Mesothelial cell of epicardium (in vitro differentiated cells): ENCODE results near the gene DICER1. TPM values are rescaled to one million over a fixed set of nuclear protein-coding genes. Genes with fewer than 3 reads are reported as not detected.

Source experiments
- DNase-seq, 2 experiments: peaks; one replicate each; pipeline ENCODE4 v3.0.0; 2021; ENCODE audit warnings: low spot score in 2 of 2; ENCODE audit not compliant: unreplicated experiment in 2 of 2
- H3K27ac Mint-ChIP-seq: 2 replicates; pipeline ENCODE4 v1.8.0; 2021; ENCODE audit warnings: mixed read lengths
- H3K27me3 Mint-ChIP-seq: 2 replicates; pipeline ENCODE4 v1.8.0; 2021; ENCODE audit warnings: low read depth, mixed read lengths
- H3K36me3 Mint-ChIP-seq: 2 replicates; pipeline ENCODE4 v1.8.0; 2021; ENCODE audit warnings: mixed read lengths
- H3K4me1 Mint-ChIP-seq: 2 replicates; pipeline ENCODE4 v1.8.0; 2021; ENCODE audit warnings: mixed read lengths
- H3K4me3 Mint-ChIP-seq: 2 replicates; pipeline ENCODE4 v1.8.0; 2021; ENCODE audit warnings: mild to moderate bottlenecking, moderate library complexity, mixed read lengths
- H3K9me3 Mint-ChIP-seq: 2 replicates; pipeline ENCODE4 v1.8.0; 2021; ENCODE audit warnings: mixed read lengths
- total RNA-seq: library from RNA; stranded (reverse); gene quantifications from 3 replicates; pipeline ENCODE4 v1.2.1, GENCODE V29; 2021
- TF ChIP-seq, protein P1 (sequence below): fragments of 200-600 bp; sonication (generic); IDR thresholded peaks from one replicate; pipeline ENCODE4 v1.5.0; 2021; ENCODE audit warnings: antibody characterized with exemption; ENCODE audit not compliant: unreplicated experiment

DICER1 gene
- total RNA-seq, 1 donor from 2014 or later = 148 TPM

DNA sequence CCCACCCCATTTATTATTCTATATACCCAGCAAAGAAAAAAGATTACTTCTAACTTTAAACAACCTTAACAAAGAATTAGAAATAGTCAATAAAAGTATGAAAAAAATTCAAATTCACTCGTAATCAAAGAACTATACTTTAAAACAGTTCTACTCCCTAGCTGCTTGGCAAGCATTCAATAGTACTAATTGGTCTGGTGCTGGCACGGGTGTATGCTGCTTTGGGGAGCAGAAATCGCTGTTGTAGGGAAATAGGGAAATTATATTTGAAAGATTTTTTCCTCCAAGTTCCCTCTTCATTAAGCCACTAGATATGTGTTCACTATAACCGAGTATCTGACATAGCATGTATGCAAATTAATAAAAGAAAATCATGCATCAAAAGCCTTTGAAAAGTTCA lies 65.7 kb downstream of the DICER1 start:
- Mint-ChIP-seq H3K4me1 (peaks cover 76% of the 10 kb centered on the region), H3K9me3 (no peaks in the 10 kb centered on the region), H3K27ac (peak overlapping the region; percentile 81), H3K27me3 (no peaks in the 10 kb centered on the region), H3K4me3 (no peak overlapping the region), H3K36me3 (peaks cover 40% of the 10 kb centered on the region)
- TF ChIP-seq, protein P1, sequence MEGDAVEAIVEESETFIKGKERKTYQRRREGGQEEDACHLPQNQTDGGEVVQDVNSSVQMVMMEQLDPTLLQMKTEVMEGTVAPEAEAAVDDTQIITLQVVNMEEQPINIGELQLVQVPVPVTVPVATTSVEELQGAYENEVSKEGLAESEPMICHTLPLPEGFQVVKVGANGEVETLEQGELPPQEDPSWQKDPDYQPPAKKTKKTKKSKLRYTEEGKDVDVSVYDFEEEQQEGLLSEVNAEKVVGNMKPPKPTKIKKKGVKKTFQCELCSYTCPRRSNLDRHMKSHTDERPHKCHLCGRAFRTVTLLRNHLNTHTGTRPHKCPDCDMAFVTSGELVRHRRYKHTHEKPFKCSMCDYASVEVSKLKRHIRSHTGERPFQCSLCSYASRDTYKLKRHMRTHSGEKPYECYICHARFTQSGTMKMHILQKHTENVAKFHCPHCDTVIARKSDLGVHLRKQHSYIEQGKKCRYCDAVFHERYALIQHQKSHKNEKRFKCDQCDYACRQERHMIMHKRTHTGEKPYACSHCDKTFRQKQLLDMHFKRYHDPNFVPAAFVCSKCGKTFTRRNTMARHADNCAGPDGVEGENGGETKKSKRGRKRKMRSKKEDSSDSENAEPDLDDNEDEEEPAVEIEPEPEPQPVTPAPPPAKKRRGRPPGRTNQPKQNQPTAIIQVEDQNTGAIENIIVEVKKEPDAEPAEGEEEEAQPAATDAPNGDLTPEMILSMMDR = no peak
- no peak for DNase-seq

DNA sequence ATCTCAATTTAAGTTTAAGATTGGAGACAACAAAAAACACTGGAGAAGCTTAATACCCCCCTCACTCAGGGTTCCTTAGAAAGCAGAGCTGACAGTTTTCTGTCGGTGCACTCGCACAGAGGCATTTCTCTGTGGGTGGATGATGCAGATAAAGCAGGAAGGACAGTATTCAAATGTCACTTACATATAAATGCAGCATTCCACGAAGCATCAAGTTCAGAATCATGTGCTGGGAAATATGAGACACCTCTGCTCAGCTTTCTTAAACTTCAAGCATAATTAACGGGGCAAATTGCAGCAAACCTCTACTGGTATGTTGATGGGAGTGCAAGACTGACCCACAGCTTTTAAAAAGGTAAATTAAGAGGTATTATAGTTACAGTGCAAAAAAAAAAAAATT lies 68.7 kb downstream of the DICER1 start:
- Mint-ChIP-seq H3K36me3 (peaks cover 43% of the 10 kb centered on the region), H3K27me3 (no peaks in the 10 kb centered on the region), H3K4me1 (peaks cover 68% of the 10 kb centered on the region), H3K27ac (peak overlapping the region; percentile 94), H3K9me3 (no peaks in the 10 kb centered on the region), H3K4me3 (no peak overlapping the region)
- no peak for DNase-seq
- TF ChIP-seq, protein P1 = no peak

DNA sequence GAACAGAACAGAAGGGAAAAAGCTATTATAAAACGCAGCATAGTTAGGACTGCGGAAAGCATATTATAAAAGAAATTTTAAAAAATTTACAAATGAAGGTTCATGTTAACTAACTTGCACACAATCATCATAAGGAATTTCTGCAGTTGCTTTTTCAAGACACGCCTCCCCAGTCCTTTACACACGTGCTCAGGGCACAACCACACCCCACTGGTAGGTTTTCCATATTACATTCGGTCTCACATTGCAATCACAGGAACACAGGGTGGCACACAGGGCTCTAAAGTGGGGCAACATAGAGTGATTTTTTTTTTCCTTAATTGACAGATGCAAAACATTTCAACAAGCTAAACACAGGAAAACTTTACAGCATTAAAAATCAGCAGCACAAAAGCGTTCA lies 69.7 kb downstream of the DICER1 start:
- no peaks in the 10 kb centered on the region for H3K9me3 Mint-ChIP-seq
- no peak overlapping the region for H3K4me3 Mint-ChIP-seq
- H3K27me3 Mint-ChIP-seq = no peaks in the 10 kb centered on the region
- peaks cover 58% of the 10 kb centered on the region for H3K4me1 Mint-ChIP-seq
- TF ChIP-seq, protein P1 = no peak
- peaks cover 36% of the 10 kb centered on the region for H3K36me3 Mint-ChIP-seq
- H3K27ac Mint-ChIP-seq = peak overlapping the region; percentile 94
- DNase-seq = no peak

- no peak overlapping the region for H3K4me3 Mint-ChIP-seq
- no peak for DNase-seq
- peaks cover 35% of the 10 kb centered on the region for H3K36me3 Mint-ChIP-seq
- peaks cover 41% of the 10 kb centered on the region for H3K4me1 Mint-ChIP-seq
- TF ChIP-seq, protein P1 = no peak
- no peaks in the 10 kb centered on the region for H3K9me3 Mint-ChIP-seq
- no peaks in the 10 kb centered on the region for H3K27me3 Mint-ChIP-seq
- H3K27ac Mint-ChIP-seq = peak overlapping the region; percentile 84
Observed at GRCh38 chr14:95085321-95085720, 72.0 kb downstream of the DICER1 start.

- Mint-ChIP-seq H3K9me3 (peaks cover 5% of the 10 kb centered on the region), H3K27ac (no peak overlapping the region), H3K27me3 (no peaks in the 10 kb centered on the region), H3K4me3 (no peak overlapping the region), H3K4me1 (no peaks in the 10 kb centered on the region), H3K36me3 (peaks cover 5% of the 10 kb centered on the region)
- no peak for DNase-seq
- TF ChIP-seq, protein P1 = no peak
Observed at GRCh38 chr14:95078867-95079266, 78.5 kb downstream of the DICER1 start.

GRCh38 chr14:95077345-95077744 lies 80.0 kb downstream of the DICER1 start:
- TF ChIP-seq, protein P1 = no peak
- Mint-ChIP-seq H3K27me3 (no peaks in the 10 kb centered on the region), H3K27ac (no peak overlapping the region), H3K4me1 (peaks cover 13% of the 10 kb centered on the region), H3K4me3 (no peak overlapping the region), H3K9me3 (peaks cover 5% of the 10 kb centered on the region), H3K36me3 (no peaks in the 10 kb centered on the region)
- DNase-seq = no peak
